Karpas-422 (cell line): ENCODE results near the gene ASB18. TPM values are rescaled to one million over a fixed set of nuclear protein-coding genes. Genes with fewer than 3 reads are reported as not detected.
"Not testable (repeated sequence)": the region's sequence is repeated elsewhere in the genome, so short reads cannot be mapped to it uniquely, and the experiment has no call there.

Source experiments
- DNase-seq: peaks from one replicate; pipeline ENCODE4 v3.0.0-alpha.2; 2015
- H2AFZ ChIP-seq: fragments of 200-600 bp; sonication (generic); 2 replicates; pipeline ENCODE4 v1.6.1; 2014; ENCODE audit warnings: antibody characterized with exemption, low read length, mixed read lengths
- H3K27ac ChIP-seq: fragments of 200-600 bp; sonication (generic); 2 replicates; pipeline ENCODE4 v1.5.1; 2014; ENCODE audit warnings: mild to moderate bottlenecking, low read length, moderate library complexity
- H3K27me3 ChIP-seq: fragments of 200-600 bp; sonication (generic); 2 replicates; pipeline ENCODE4 v1.6.1; 2014; ENCODE audit warnings: low read length, mixed read lengths
- H3K36me3 ChIP-seq: fragments of 200-600 bp; sonication (generic); 2 replicates; pipeline ENCODE4 v1.6.1; 2014; ENCODE audit warnings: low read length, mixed read lengths; ENCODE audit not compliant: insufficient read depth
- H3K4me1 ChIP-seq: fragments of 200-600 bp; sonication (generic); 2 replicates; pipeline ENCODE4 v1.6.1; 2014; ENCODE audit warnings: mild to moderate bottlenecking, low read length, mixed read lengths
- H3K4me2 ChIP-seq: fragments of 200-600 bp; sonication (generic); 2 replicates; pipeline ENCODE4 v1.6.1; 2014; ENCODE audit warnings: low read length, low read depth, mild to moderate bottlenecking; ENCODE audit not compliant: poor library complexity, severe bottlenecking
- H3K4me3 ChIP-seq: fragments of 200-600 bp; sonication (generic); 2 replicates; pipeline ENCODE4 v1.5.1; 2014; ENCODE audit warnings: mild to moderate bottlenecking, antibody characterized with exemption, low read length, mixed read lengths
- H3K79me2 ChIP-seq: fragments of 200-600 bp; sonication (generic); 2 replicates; pipeline ENCODE4 v1.6.1; 2014; ENCODE audit warnings: mild to moderate bottlenecking, low read length, mixed read lengths
- H3K9ac ChIP-seq: fragments of 200-600 bp; sonication (generic); 2 replicates; pipeline ENCODE4 v1.6.0; 2014; ENCODE audit warnings: low read length
- H3K9me2 ChIP-seq: fragments of 200-600 bp; sonication (generic), shearing (Covaris generic); replicated peaks from 2 replicates; pipeline ENCODE4 v1.6.0; 2014; ENCODE audit warnings: mild to moderate bottlenecking, low read length, moderate library complexity; ENCODE audit not compliant: insufficient read depth
- H3K9me3 ChIP-seq: fragments of 300-700, 200-600 bp; sonication (generic); 2 replicates; pipeline ENCODE4 v1.6.1; 2014; ENCODE audit warnings: low read length, mixed read lengths
- H4K20me1 ChIP-seq: fragments of 200-600 bp; sonication (generic); 2 replicates; pipeline ENCODE4 v1.6.1; 2014; ENCODE audit warnings: mild to moderate bottlenecking, antibody characterized with exemption, low read length, low read depth; ENCODE audit not compliant: insufficient read depth
- total RNA-seq: library from RNA; depleted of rRNA; stranded (reverse); fragments of >200 nt; shearing (Covaris generic); gene quantifications from 2 replicates; pipeline ENCODE4 v1.2.3, GENCODE V29; 2014; ENCODE audit warnings: low replicate concordance

Gene ASB18
- total RNA-seq, 1 experiment from 2014 or later, result not detected

GRCh38 chr2:236291476-236291875 is 27.3 kb upstream of the ASB18 start:
- Histone ChIP-seq H3K36me3 (no peaks in the 10 kb centered on the region), H3K9ac (no peak overlapping the region), H3K4me3 (no peak overlapping the region), H2AFZ (no peak overlapping the region), H3K79me2 (no peaks in the 10 kb centered on the region), H3K9me3 (no peaks in the 10 kb centered on the region), H3K27me3 (no peaks in the 10 kb centered on the region), H3K4me2 (no peak overlapping the region), H3K27ac (no peak overlapping the region), H3K4me1 (no peaks in the 10 kb centered on the region), H3K9me2 (no peaks in the 10 kb centered on the region), H4K20me1 (no peaks in the 10 kb centered on the region)
- no peak for DNase-seq

DNA sequence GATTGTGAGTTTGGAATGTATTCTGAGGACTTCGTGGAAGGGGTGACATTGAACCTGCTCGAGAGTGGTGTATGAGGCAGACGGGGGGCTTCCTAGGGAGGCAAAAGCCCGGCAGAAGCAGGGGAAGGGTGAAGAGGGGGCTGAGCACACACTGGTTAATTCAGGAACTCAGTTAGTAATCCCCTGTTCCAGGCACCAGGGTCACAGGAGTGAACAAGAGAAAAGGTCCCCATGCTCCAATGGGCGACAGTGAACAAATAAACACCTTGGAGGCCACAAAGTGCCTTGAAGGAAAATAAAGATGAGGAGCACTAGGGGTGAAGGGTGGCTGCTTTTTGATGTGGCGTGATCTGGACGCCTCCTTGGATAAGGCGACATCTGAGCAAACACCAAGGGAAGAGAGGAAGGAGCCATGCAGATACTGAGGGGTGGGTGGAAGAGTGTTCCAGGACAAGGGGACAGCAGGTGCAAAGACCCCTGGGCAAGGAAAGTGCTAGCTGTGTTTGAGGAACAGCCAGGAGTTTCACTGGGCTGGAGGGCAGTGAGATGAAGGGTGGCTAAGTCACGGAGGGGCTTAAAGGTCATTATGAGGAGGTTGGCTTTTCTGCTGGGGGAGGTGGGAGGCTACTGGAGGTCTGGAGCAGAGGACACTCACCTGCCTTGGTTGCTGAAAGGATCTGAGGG is 26.7 kb upstream of the ASB18 start:
- H3K4me1 ChIP-seq, result no peaks in the 10 kb centered on the region
- no peaks in the 10 kb centered on the region for H3K27me3 ChIP-seq

GRCh38 chr2:236289766-236290462 is 25.7 kb upstream of the ASB18 start:
- no peak overlapping the region for H3K4me2 ChIP-seq
- H3K9me3 ChIP-seq, result no peaks in the 10 kb centered on the region
- no peak overlapping the region for H2AFZ ChIP-seq
- no peaks in the 10 kb centered on the region for H3K79me2 ChIP-seq
- no peaks in the 10 kb centered on the region for H3K36me3 ChIP-seq
- H4K20me1 ChIP-seq, result no peaks in the 10 kb centered on the region
- no peak overlapping the region for H3K27ac ChIP-seq
- H3K9ac ChIP-seq, result no peak overlapping the region
- no peaks in the 10 kb centered on the region for H3K9me2 ChIP-seq
- H3K4me3 ChIP-seq, result no peak overlapping the region
- H3K4me1 ChIP-seq, result no peaks in the 10 kb centered on the region
- H3K27me3 ChIP-seq, result no peaks in the 10 kb centered on the region
- DNase-seq, result no peak

More for the DNA sequence above, 26.7 kb upstream of the ASB18 start:
- Histone ChIP-seq H3K4me3 (no peak overlapping the region), H3K36me3 (no peaks in the 10 kb centered on the region), H3K27ac (no peak overlapping the region), H2AFZ (no peak overlapping the region), H3K4me2 (no peak overlapping the region), H3K9ac (no peak overlapping the region), H3K9me3 (no peaks in the 10 kb centered on the region), H3K9me2 (no peaks in the 10 kb centered on the region), H3K79me2 (no peaks in the 10 kb centered on the region), H4K20me1 (no peaks in the 10 kb centered on the region)
- DNase-seq, result no peak

DNA sequence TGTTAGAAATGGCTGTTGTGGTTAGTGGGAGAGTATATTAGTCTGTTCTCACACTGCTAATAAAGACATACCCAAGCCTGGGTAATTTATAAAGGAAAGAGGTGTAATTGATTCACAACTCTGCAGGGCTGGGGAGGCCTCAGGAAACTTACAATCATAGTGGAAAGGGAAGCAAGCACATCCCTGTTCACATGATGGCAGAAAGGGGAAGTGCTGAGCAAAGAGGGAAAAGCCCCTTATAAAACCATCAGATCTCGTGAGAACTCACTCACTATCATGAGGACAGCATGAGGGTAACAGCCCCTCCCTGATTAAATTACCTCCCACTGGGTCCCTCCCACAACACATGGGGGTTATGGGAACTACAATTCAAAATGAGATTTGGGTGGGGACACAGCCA is 24.2 kb upstream of the ASB18 start:
- H4K20me1 ChIP-seq, H3K4me2 ChIP-seq, H3K27ac ChIP-seq, H3K4me1 ChIP-seq, H3K36me3 ChIP-seq, H3K79me2 ChIP-seq, H3K27me3 ChIP-seq, H3K9ac ChIP-seq, H3K9me2 ChIP-seq, H2AFZ ChIP-seq, H3K9me3 ChIP-seq, DNase-seq, H3K4me3 ChIP-seq: not testable (repeated sequence)

- Histone ChIP-seq H4K20me1 (no peaks in the 10 kb centered on the region), H3K27me3 (no peaks in the 10 kb centered on the region)
- DNase-seq, result no peak
Measured at GRCh38 chr2:236287656-236288055, 23.4 kb upstream of the ASB18 start.

GRCh38 chr2:236286873-236287545 is 22.8 kb upstream of the ASB18 start:
- H3K9me3 ChIP-seq, result no peaks in the 10 kb centered on the region
- H3K27me3 ChIP-seq, result no peaks in the 10 kb centered on the region
- no peak overlapping the region for H3K9ac ChIP-seq
- H3K4me3 ChIP-seq, result no peak overlapping the region
- H2AFZ ChIP-seq, result no peak overlapping the region
- H3K4me1 ChIP-seq, result no peaks in the 10 kb centered on the region
- no peak for DNase-seq
- no peaks in the 10 kb centered on the region for H3K9me2 ChIP-seq
- no peaks in the 10 kb centered on the region for H3K79me2 ChIP-seq
- H3K4me2 ChIP-seq, result no peak overlapping the region
- H3K36me3 ChIP-seq, result no peaks in the 10 kb centered on the region
- H3K27ac ChIP-seq, result no peak overlapping the region
- no peaks in the 10 kb centered on the region for H4K20me1 ChIP-seq

More at GRCh38 chr2:236287656-236288055, 23.4 kb upstream of the ASB18 start:
- Histone ChIP-seq H3K27ac (no peak overlapping the region), H3K9me3 (no peaks in the 10 kb centered on the region), H3K9me2 (no peaks in the 10 kb centered on the region), H3K4me1 (no peaks in the 10 kb centered on the region), H3K79me2 (no peaks in the 10 kb centered on the region), H3K4me2 (no peak overlapping the region), H3K36me3 (no peaks in the 10 kb centered on the region), H2AFZ (no peak overlapping the region), H3K4me3 (no peak overlapping the region), H3K9ac (no peak overlapping the region)

DNA sequence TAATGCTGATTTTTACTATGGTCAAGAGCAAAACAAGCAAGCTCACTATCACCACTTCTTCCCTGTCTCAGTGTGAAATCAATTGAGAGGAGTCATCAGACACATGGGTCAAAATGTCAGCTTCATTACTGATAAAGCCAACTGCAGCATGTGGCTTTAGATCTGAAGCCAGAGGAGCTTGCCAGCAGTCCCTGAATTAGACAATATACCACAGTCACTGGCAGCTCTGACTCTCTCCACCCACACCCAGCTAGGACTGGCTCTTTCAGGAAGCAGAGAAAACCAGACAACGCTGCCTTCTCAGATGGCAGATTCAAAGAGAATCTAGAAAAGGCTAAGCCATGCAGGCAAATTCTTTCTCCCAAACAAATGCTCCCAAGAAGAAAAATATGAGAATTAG is 20.0 kb upstream of the ASB18 start:
- no peak overlapping the region for H3K9ac ChIP-seq
- no peaks in the 10 kb centered on the region for H4K20me1 ChIP-seq
- no peaks in the 10 kb centered on the region for H3K36me3 ChIP-seq
- no peak for DNase-seq
- no peak overlapping the region for H3K27ac ChIP-seq
- H3K79me2 ChIP-seq, result no peaks in the 10 kb centered on the region
- H3K9me2 ChIP-seq, result no peaks in the 10 kb centered on the region
- no peaks in the 10 kb centered on the region for H3K4me1 ChIP-seq
- H3K27me3 ChIP-seq, result no peaks in the 10 kb centered on the region
- no peaks in the 10 kb centered on the region for H3K9me3 ChIP-seq
- H3K4me3 ChIP-seq, result no peak overlapping the region
- no peak overlapping the region for H2AFZ ChIP-seq
- H3K4me2 ChIP-seq, result no peak overlapping the region

- H3K36me3 ChIP-seq, result no peaks in the 10 kb centered on the region
- H2AFZ ChIP-seq, result no peak overlapping the region
- no peaks in the 10 kb centered on the region for H3K9me3 ChIP-seq
- no peaks in the 10 kb centered on the region for H4K20me1 ChIP-seq
- H3K9ac ChIP-seq, result no peak overlapping the region
- no peaks in the 10 kb centered on the region for H3K27me3 ChIP-seq
- no peaks in the 10 kb centered on the region for H3K9me2 ChIP-seq
- DNase-seq, result peak; percentile 6
- no peaks in the 10 kb centered on the region for H3K4me1 ChIP-seq
- H3K79me2 ChIP-seq, result no peaks in the 10 kb centered on the region
- H3K4me2 ChIP-seq, result no peak overlapping the region
- H3K27ac ChIP-seq, result no peak overlapping the region
- no peak overlapping the region for H3K4me3 ChIP-seq
Measured at GRCh38 chr2:236282406-236282805, 18.2 kb upstream of the ASB18 start.
